Activated CD8-positive, alpha-beta memory T cell treated with anti-CD3 and anti-CD28 coated beads, Interleukin-2, amount 50 U/mL, for 4 hours (primary cell): ENCODE data around the gene RAB3C.

ENCODE experiments used
- DNase-seq: peaks from one replicate; pipeline ENCODE4 v3.0.0-alpha.2; 2020

The RAB3C gene

GRCh38 chr5:58778888-58779287 lies 196.0 kb downstream of the RAB3C start:
- no peak for DNase-seq

- no peak for DNase-seq
Measured at GRCh38 chr5:58786035-58786434, 203.2 kb downstream of the RAB3C start.

GRCh38 chr5:58786711-58787303 lies 203.9 kb downstream of the RAB3C start:
- DNase-seq, result no peak

DNA sequence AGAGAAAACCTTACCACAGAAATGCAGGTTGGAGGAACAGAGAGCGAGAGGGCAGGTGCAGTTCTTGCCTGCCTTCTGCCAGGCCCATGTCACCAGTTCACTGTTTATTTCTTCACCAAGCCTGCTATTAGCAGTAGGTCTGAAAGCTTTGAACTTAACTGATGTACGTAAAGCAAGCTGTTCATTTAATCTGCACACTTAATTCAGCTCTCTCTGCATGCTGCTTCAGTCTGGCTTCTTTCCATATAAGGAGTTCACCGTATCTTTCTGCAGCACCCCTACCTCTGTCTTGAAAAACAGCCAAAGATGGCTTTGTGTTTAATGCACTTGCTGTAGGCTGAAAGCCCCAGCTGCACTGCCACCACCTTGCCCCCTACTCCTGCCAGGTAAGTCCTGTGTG lies 205.1 kb downstream of the RAB3C start:
- DNase-seq, result no peak

DNA sequence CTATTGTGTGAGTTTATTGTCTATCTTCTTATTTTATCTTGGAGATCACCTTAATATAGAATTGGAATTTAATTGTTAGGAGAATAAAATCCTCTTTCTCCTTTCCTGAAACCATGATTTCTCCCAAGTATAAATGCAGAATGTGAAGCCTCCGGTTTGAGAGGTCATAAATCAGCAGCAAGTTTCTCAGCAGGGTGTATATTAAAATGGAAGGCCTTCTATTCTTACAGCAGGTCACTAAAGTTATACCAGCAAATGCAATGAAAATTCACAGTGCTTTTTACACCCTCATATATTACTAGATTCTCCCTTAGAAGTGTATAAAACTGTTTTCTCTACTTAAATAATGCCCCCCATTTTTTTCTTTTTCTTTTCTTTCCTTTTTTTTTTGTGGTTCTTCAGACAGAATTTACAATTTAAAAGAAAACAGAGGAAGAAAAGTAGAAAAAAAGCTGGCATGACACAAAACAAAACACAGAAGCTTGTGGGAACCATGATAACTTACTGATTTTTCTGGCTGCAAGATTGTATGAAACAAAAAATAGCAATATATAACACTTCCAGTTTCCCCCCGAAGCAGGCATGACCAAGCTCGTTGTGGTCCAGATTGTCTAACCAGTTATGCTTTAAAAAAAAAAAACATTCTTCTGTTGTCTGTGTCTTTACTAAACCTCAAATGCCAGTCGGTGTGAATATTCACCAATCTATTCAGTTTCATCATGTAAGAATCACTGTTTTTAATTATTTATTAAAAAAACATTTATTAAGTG lies 211.2 kb downstream of the RAB3C start:
- no peak for DNase-seq

- DNase-seq, result no peak
Measured at GRCh38 chr5:58794875-58795274, 212.0 kb downstream of the RAB3C start.

- no peak for DNase-seq
Measured at GRCh38 chr5:58795327-58795726, 212.5 kb downstream of the RAB3C start.

DNA sequence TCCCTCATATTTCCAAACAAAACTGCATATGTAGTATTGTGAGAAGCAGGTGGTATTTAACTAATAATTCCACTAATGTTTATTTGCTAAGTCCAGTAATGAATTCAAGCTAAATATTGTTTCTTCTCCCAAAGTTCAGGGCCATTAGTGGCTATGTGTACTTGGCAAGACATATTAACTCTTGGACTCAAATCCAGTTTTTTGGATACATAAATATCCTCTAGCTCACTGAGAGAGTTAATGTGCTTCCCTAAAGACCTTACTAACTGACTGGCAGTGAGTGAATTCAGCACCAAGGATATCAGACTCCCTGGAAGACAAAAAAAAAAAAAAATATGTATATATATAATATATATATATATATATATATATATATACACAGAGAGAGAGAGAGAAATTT lies 214.1 kb downstream of the RAB3C start:
- DNase-seq, result no peak

DNA sequence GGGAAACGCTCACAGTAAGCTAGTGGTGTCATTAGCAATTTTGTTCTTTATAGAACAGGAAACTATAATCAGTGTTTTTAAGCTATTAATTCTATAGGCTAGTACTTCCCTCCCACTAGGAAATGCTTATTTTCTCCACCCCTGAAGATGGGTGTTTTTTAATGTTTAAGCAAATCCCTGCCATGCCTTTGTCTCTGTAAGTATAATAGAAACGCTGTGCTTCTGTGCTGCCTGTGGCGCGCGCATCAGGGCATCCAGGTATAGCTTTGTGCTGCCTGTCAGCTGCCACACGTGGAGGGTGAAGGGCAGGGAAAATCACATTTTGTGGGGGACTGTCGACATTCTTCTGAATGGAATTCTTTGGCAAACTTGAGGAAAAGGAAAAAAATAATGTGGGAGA lies 217.5 kb downstream of the RAB3C start:
- DNase-seq, result no peak

GRCh38 chr5:58800861-58801540 lies 218.1 kb downstream of the RAB3C start:
- no peak for DNase-seq

GRCh38 chr5:58803056-58803455 lies 220.2 kb downstream of the RAB3C start:
- DNase-seq, result no peak

DNA sequence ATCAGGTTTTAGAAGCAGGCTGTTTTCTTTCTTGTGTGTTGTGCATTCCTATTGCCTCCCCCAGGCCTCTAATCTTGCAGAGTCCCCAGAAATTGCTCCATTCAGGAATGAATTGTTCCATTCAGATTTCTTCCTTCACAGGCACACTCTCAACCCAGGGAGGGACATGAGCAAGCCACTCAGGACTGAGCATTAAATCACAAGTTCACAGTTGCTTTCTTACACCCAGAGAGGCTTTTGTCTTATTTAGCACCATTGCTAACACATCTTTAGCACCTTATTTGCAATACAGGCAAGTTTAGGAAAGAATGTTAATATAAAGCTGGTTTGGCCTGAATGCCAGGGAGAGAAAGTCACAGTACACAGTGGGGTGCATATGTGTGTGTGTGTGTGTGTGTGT lies 221.4 kb downstream of the RAB3C start:
- DNase-seq, result no peak

- no peak for DNase-seq
Measured at GRCh38 chr5:58810086-58810485, 227.2 kb downstream of the RAB3C start.

DNA sequence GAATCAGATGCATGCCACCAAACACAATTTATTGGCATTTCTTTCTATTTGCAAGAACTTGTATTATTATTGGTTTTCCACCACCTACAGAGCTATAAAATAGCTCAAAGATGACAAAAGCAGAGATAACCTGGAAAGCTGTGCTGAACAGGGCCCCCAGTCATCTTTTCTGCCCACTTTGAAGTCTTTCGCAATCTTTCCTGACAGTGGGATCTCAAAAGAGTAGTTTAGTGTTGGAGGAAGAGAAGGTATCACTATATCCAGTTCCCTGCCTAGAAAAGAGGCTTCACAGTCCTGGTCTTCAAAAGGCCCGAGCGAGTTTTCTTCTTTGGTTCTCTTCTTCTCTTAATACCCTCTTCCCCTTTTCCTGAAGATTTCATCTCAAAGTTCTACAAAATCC lies 231.0 kb downstream of the RAB3C start:
- no peak for DNase-seq

GRCh38 chr5:58816181-58816731 lies 233.4 kb downstream of the RAB3C start:
- no peak for DNase-seq

DNA sequence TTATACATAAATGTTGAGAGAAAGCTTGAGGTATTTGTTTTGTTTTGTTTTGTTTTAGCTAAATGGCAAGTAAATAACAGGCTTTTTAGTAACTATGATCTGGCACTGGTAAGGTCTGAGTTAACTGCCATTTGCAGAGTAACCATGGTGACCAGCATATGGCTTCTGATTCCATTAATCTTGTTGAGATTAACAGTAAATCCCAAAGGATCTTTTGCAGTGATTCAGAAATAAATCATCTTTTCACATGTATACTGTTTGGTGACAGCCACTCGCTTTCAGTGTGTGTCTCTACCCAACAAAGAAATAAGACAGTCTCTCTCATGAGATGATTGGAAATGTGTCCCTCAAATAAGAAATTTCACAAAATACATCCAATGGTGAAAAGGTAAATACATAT lies 235.6 kb downstream of the RAB3C start:
- DNase-seq, result no peak

DNA sequence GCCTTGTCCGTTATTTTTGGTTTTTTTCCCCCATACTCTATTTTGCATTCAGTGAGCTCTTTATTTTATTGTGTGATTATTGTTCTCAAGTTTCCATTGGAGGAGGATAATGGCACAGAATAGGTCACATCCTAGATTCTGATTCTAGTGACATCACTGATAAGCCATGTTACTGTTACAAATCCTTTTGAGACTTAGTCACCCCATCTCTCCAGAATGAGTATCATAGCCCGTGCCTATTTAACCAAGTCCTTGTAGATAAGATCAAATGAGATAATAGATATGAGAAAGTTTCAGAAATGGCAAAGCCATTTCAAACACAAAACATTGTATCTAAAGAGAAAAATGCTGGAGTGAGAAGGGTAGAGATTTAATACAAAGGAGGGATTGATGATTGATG lies 242.6 kb downstream of the RAB3C start:
- DNase-seq, result no peak

DNA sequence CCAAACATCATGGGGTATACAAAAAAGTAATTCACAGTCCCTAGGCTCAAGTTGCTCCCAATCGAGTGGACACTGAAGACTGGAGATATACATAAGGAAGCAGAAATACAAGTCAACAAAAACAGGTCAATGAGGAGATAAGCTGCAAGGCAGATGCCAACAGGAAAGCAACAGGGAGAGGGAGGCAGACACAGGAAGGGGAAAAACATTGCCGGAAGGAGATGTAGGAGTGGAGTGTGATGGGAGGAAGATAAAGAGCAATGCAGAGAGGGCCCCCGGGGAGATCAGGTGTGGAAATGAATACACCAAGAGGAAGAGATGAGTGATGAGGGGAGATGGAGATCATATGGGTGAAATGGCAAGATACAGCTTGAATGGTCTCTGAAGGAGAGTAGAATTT lies 243.0 kb downstream of the RAB3C start:
- DNase-seq, result no peak

DNA sequence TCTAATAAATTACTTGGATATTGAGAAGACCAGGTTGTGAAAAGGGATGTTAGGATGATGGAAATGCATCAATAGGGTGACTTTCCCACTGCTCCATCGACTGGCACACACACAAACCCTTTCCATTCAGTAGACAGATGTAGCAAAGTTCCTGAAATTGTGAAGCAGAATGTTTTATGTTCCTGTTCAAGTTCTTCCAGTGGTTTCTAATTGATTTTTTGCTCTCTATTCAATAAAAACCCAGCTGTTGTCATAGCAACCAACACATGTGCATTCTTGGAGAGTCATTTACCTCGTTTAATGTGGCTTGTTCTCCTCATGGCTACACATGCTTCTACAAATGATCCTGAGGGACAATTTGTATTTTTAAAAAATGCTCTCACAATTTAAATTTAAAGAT lies 244.6 kb downstream of the RAB3C start:
- DNase-seq, result no peak

- no peak for DNase-seq
Measured at GRCh38 chr5:58828258-58828657, 245.4 kb downstream of the RAB3C start.

GRCh38 chr5:58834242-58835225 lies 251.7 kb downstream of the RAB3C start:
- DNase-seq, result no peak

- DNase-seq, result no peak
Measured at GRCh38 chr5:58836351-58836750, 253.5 kb downstream of the RAB3C start.

- DNase-seq, result no peak
Measured at GRCh38 chr5:58838729-58839128, 255.9 kb downstream of the RAB3C start.
